GM19452 (cell line): ENCODE measurements around the gene IRX4.

Experiments
- ATAC-seq: cut with Tn5 transposase; IDR thresholded peaks from one replicate; pipeline ENCODE4 v1.9.1; 2021; ENCODE audit not compliant: unreplicated experiment

The IRX4 gene

GRCh38 chr5:1914471-1914870 lies 31.7 kb upstream of the IRX4 start:
- no peak for ATAC-seq

DNA sequence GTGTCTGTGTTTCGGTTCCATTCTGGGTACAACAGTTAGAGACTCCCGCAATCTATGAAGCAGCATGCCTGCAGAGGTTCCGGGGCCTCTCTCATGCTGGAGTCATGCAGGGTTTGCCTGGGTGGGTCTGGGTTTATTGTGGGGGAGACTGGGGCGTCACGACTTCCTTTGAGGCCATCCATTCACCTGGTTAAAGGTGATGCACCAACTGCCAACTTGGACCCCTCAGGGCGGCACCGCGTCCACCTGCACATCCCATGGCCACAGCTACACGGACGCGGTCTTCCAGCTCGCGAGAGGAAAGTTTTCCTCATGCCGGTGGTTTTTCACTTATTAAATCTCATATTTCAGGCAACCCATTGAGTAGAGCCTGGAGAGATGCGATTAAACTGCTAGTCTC lies 30.9 kb upstream of the IRX4 start:
- ATAC-seq, result no peak

DNA sequence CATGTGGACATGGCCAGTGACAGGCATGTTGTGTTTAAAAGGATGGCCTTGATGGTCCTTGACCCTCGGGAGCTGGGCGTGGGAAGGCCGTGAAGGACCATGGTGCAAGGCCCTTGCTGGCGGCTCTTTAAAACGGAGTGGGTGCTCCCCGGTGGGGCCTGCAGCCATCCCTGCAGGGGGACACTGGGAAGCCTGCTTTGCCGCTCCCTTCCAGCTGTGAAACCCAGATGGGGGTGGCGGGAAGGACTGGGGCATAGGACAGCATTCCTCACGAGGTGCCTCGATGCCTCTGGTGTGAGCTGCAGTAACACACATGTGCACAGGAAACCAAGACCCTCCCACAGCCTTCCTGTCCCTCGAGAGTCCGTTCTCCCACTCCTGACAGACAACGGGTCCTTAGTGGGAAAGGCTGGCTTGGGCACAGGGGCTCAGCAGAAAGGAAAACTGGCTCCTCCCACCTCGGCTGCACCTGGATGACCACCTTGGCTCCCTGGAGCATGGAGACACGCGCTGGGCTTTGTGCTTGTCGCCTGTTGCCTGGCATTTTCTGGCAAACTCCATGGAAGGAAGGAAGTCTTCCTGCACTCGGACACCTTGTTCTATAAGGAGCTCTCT lies 30.3 kb upstream of the IRX4 start:
- no peak for ATAC-seq

DNA sequence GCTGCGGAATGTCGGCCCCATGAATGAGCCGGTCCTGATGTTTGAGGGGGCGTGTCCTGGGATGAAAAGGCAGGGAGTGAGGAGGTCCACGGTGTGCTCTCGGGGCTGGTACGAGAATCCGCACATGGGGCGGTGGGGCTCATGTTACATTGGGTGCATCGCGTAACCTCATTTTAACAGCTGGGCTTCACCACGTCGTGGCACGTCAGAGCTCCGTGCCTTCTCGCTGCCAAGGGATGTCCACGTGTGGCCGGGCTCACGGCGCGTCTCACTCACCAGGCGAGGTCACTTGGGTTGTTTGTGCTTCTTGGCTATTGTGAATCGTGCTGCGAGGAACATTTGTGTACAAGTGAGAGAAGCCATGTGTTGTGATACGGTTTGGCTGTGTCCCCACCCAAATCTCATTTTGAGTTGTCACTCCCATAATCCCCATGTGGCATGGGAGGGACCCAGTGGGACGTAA lies 29.1 kb upstream of the IRX4 start:
- ATAC-seq, result no peak

GRCh38 chr5:1910861-1911772 lies 28.4 kb upstream of the IRX4 start:
- ATAC-seq, result no peak

GRCh38 chr5:1910081-1910760 lies 27.5 kb upstream of the IRX4 start:
- no peak for ATAC-seq

GRCh38 chr5:1909346-1909985 lies 26.7 kb upstream of the IRX4 start:
- no peak for ATAC-seq

DNA sequence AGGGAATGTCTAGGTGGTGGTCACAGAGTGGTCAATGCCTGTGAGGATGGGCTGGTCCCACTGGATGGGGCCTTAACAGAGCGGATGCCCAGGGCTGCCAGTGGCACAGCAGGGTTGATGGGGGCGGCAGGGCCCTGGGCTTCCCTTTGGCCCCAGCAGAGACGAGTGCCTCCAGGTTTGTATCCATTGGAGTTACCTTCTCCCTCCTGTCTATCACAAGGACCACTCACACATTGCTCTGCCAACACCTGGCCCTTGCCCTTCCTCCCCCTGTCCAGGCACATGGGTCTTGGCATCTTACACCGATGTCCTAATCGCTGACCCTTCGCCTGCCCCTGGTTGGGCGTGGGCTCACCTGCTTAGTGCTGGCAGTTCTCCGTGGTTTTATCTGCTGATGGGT lies 26.2 kb upstream of the IRX4 start:
- no peak for ATAC-seq

DNA sequence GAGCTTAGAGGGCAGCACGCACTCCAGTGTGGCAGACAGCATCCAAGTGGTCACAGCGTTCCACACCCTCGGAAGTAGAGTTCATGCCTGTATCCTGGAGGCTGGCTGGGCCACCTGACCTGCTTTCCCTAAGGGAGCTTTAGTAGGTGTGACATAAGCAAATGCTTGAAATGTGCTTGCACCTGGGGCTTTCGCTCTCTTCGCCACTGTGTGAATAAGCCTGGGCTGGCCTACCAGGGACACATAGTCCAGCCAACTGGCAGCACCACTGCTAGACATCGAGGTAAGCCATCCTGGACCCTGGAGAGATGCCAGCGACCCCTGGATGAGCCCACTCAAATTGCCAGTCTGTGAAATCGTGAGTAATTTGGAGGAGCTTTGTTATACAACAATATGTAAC lies 24.9 kb upstream of the IRX4 start:
- ATAC-seq, result no peak

DNA sequence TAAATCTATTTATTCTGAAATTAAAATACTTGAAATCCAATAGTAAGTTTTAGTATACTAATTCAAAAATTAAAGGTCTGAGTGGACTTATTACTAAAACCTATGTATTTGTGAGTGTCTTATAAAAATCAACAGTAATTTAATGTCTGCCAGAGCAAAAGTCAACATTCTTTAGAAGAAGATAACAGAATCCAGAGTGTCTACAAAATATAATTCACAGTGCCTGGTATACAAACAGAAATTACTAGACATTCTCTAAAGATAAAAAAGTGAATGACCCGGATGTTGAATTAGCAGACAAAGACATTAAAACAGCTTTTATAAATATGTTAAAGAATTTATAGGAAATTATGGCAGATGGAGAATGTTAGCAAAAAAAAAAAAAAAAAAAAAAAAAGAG lies 22.4 kb upstream of the IRX4 start:
- no peak for ATAC-seq

DNA sequence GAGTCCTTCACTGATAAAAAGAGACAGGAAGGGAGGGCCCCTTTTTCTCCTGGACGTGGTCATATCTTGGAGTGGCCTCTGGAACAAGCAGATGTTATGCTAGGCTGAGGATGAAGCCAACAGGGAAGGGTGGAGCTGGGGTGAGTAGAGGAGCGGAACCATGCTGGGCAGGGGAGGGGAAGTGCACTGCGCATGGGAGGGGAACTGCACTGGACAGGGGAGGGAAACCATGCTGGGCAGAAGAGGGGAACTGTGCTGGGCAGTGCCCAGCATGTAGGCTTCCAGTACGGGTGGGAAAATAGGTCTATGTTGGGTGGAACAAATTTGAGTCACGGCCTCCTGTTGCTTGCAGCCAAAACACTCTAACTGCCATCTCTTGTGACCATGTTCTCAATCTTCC lies 19.3 kb upstream of the IRX4 start:
- ATAC-seq, result no peak

DNA sequence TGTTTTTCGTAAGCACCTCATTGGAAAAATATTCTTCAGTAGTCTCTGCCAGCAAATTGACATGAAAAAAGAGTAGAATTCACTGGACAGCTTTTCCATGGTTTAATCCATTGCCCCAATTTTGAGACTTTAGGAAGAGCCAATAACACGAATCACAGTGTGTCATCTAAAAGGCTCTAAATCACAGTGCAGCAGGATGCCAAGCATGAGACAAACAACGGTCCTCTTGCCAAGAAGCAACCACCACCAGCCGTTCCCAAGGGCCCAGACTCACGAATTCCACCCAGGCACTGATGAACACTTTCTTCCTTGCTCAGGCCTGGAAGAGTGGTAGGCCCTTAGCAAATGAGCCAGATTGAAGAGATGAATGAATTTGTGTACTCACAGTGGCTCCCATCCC lies 18.3 kb upstream of the IRX4 start:
- no peak for ATAC-seq

GRCh38 chr5:1899201-1899600 lies 16.5 kb upstream of the IRX4 start:
- ATAC-seq, result no peak

DNA sequence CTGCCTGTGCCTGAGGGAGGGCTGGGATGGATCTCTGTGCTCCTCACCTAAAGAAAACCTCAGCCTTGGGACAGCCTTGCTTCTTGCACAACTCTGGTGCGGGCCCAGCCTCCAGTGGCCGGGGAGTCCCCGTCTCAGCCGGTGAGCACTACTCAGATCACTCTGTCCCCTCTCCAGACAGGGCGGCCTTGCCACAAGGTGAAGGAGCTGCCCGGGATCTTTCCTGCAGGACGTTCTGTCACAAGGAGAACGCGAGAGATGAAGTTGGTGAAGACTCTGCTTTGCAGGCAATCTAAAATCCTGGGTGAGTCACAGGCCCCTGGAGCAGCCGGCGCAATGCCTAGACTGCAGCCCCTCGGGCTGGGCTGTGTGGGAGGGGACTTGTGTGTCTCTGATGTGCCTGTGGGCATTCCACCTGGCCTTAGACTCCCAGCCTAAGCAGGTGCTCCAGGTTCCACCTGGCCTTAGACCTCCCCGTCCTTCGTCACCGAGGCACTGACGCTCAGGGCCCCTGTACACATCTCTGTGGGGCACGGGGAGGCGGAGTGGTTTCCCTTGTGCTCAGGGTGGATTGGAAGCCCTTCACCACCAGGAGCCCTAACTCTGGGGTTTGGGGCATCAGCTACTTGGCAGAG lies 15.2 kb upstream of the IRX4 start:
- ATAC-seq, result no peak

GRCh38 chr5:1897386-1897785 lies 14.7 kb upstream of the IRX4 start:
- no peak for ATAC-seq

DNA sequence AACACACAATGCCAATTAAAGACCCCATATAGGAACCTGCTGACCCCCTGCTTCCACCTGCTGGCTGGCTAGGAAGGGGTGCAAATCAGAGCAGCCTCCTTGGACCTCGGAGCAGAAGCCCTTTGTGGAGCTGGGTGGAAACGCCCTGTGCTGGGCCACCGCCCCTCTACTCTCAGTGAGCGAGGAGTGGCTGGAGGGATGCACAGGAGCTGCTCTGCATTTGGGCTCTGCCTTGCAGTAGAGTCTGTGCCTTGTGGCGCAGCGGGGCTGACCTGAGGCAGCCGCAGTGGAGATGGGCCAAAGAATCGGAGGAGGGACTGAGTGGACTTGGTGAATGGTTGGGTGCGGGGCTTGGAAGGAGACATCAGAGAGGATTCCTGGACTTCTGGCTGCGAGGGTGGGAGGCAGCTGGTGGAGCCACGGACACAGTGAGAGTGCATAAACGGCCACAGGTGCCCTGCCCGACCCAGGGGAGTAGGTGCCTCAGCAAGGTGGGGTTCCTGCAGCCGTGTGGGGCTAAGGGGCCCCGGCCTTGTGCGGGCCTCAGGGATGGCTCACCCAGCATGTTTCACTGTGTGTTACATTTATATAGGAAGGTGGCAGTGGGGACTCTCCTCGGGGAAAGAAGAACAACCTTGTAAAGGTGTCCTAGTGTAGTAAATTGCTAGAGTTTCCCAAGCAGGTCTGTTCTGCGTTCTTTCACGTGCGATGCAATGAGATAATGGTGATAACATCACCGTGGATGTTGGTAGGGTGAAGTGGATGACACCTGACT lies 14.1 kb upstream of the IRX4 start:
- no peak for ATAC-seq

GRCh38 chr5:1895739-1896420 lies 13.2 kb upstream of the IRX4 start:
- ATAC-seq, result no peak

- no peak for ATAC-seq
These were observed 11.5 kb upstream of the IRX4 start for GRCh38 chr5:1894243-1894642.

DNA sequence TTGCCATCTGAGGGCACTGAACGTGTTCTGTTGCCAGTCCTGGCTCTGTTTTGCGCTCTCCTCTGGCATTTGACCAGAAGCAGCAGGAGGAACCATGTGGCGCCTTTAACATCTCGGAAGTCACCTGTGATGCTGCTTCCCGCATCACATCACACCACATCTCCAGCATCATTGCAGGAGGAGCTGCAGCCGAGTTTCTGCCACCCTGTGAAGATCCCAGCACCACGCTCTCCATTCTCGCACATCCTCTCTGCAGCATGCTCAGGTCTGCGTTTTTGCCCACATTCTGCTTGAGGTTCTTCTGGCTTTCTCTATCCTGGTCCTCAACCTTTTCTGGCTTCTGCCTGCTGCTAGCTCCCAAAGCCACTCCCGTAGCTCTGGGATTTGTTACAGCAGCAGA lies 11.0 kb upstream of the IRX4 start:
- no peak for ATAC-seq
